HG03108 (cell line): Measurements from ENCODE around the gene THEM4.

Experiments
- ATAC-seq: cut with Tn5 transposase; IDR thresholded peaks from one replicate; pipeline ENCODE4 v1.9.1; 2021; ENCODE audit warnings: moderate library complexity; ENCODE audit not compliant: unreplicated experiment

THEM4 gene

DNA sequence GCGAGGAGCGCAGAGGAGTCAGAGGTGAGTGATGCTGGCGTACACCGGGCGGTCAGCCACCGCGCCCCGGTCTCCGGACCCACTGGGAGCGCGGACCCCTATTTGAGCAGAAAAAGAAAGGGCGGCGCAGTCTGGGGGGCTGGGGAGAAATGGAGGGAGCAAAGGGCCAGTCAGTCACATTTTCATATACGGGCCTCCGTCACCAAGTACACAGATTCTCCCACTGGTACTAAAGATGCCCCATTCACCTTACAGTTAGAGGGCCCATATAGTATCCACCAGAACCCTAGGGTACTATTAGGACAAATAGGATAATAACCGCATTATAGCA lies 70.3 kb downstream of the THEM4 start:
- ATAC-seq = no peak

DNA sequence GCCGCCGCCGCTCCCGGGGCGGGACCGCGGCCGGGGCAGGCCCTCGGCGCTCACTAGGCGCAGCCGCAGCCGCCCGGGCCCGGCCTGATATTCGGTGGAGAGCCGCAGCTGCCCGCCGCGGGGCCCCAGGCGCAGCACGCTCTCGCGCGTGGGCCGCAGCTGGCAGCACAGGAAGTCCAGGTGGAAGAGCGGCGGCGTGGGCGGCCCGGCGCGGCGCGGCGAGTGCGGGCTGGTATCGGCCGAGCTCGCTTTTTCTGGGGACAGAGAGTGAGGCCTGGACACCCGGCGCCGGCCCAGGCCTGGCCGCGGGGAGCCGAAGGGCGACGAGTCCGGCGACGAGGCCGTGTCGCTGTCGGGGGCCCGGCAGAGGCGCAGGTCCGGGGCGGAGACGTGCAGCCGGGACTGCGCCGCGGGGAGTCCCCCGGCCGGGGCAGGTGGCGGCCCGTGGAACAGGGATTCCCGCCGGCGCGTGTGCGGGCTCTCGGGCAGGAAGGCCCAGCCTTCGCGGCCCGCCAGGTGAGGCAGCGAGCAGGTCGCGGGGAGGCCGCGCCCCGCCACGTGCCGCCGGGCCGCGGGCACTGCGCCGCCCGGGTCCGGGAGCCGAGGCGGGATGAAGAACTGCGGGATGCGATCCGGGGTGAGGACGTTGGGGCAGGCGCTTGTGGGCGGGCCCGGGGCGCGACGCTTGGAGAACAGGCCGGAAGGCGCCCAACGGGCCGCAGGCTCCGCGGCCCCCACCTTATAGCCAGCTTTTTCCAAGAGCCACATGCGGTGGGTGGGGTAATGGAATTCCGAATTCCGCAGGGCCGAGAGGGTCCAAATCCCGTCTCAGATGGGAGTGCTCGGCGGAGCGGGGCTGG lies 70.9 kb downstream of the THEM4 start:
- ATAC-seq = no peak

DNA sequence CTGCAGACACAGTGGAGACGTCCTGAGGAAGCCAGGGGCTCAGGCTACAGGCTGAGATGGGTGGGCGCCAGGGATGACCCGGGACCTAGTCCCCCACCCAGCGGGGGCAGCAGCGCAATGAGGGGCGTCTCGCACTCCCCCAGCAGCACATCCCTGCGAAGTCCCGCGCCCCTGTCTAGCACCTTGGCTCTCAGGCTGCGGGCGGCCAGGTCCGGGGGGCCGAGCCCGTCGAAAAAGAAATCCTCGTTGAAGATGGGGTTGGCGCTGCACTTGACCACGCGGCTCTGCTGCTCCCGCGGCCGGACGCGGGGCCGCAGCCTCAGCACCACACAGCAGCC lies 71.5 kb downstream of the THEM4 start:
- ATAC-seq = no peak

DNA sequence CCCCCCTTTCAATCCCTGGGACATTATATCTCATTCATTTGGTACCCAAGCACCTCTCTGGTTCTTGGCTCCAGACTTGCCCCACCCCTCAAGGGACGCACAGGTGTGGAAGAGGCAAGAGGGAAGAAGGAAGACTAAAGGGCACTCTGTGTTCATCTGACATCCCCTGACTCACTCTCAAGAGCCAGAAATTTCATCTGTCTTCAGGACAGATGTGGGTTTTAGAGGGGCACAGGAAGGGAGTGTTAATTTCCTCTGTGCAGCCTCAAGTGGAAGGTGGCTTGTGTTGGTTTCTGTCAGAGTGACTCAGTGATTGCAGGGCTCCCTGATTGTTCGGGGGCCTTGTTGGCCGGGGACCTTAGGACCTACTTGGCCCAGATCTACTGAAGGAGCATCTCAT lies 72.1 kb downstream of the THEM4 start:
- no peak for ATAC-seq

DNA sequence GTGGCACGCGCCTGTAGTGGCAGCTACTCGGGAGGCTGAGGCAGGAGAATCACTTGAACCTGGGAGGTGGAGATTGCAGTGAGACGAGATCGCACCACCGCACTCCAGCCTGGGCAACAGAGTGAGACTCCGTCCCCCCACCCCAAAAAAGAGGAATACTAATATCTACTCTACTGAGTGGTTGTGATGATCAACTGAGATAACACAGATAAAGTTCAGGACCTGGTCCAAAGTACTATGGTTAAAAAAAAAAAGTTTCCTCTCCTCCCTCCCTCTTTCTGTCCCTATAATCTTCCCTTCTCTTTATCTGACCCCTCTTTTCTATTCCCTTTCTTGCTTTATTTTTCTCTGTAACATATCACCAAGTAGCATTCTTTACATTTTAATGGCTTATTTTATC lies 73.7 kb downstream of the THEM4 start:
- ATAC-seq = no peak

DNA sequence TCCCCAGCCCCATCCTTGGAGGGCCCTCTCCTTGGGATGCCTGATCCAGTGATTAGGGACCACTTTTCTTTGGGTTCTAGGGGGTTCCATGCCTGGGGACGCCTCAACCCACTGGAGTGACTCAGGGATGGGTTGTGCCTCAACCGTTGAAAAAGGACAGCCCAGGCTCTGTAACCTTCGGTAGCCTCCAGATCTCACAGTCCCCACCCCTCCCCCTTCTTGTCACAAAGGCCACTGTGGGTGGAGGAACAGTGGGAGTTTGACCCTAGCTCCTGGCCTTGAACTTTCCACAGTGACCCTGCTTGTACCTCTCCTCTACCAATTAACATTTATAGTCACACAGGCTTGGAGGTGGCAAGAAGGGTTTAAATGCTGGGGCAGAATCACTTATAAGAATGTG lies 75.1 kb downstream of the THEM4 start:
- no peak for ATAC-seq

DNA sequence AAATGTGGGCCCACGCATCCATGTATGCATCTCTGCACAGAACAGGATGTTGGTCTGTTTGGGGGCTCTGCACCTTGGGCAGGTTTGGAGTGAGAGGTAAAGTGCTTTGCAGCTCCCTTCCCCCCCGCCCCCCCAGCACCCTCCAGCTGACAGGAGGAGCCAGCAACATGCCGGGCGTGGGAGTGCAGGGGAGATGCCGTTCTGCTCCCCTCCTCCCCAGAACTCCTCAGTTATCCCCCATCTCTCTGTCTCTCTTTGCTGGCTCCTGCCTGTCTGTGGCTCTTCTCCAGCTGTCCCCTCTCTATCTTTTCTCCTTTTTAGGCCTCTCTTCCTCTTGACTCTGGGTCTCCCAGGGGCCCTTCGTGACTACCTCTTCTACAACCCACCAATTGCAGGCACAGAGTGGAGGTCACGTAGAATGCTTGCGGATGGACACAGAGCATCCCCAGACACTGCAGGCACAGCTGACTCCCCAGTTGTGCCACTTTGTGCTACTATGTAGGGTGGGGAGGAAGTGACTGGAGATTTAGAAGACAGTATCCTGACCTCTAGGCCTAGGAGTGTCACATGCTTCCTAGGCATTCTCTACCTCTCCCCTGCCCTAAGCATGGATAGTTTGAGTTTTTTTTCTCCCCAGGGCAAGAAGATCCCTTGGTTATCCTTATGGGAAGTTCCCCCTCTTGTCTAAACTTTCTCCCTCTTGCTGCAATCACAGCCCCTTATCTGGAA lies 76.0 kb downstream of the THEM4 start:
- no peak for ATAC-seq

DNA sequence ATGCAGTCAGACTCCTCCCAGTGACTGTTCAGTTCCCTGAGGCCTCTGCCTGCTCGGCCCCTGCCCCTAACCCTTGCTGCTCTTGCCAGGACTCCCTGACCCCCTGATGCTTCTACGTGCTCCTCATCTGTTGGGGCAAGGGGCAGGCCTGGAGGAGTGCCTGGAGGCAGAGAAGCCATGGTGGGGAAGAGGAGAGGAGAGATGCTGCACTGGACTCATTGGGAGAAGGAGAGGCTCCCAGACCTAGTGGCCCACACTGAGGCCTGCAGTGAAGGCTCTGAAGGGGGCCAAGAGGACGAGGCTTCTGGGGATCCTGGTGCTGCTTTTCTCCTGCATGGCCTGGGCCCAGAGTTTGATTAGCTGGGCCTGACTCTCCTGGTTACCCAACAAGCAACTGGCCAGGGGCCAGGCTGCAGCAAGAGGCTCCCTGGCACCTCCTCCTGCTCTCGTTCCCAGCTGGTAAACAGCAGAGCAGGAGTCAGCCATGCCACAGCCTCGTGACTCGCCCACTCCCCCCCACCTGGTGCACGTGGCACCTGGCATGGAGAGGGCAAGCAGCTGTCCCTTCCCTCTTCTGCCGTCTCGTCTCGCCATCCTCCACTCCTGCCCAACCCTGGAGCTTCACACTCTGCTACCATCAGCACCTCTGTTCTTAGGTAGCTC lies 76.9 kb downstream of the THEM4 start:
- no peak for ATAC-seq

DNA sequence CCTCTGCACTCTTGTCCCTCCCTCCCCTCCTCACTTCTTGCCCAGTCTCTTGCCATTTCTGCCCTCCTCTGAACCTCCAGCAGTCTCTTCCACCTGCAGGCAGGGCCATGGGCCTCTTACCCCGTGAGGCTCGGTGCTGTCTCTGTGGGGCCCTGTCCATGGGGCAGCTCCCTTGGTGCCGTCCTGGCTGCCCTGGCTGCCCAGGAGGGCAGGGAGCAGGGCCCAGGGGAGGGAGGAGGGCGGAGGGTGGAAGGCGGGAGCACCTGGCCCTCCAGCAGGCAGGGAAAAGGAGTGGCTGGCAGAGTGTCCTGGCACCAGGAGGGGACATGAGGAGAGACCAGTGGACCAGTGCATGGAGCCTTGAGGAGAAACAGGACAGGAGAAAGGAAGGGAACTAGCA lies 77.7 kb downstream of the THEM4 start, which contains the start of gene RORC:
Gene RORC (minus strand): TSS at position 198 of the 400 bp plus-strand sequence. CDS start 38 bp downstream, at position 160.
- ATAC-seq = no peak

DNA sequence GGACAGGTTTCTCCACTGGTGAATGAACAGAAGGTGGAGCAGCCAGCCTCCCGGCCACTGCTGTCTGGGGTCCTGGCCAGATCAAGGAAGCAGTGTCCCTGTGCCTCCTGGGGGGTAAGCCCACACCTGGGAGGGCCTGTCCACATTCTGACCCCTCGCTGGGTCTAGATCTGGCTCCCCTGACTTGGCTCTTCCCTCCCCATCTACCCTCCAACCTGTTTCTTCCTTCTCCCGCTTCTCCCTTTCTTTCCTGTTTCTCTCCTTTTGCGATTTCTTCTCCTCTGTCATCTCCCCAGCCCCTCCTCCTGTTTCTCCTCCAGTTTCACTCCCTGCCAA lies 78.1 kb downstream of the THEM4 start:
- ATAC-seq = no peak

DNA sequence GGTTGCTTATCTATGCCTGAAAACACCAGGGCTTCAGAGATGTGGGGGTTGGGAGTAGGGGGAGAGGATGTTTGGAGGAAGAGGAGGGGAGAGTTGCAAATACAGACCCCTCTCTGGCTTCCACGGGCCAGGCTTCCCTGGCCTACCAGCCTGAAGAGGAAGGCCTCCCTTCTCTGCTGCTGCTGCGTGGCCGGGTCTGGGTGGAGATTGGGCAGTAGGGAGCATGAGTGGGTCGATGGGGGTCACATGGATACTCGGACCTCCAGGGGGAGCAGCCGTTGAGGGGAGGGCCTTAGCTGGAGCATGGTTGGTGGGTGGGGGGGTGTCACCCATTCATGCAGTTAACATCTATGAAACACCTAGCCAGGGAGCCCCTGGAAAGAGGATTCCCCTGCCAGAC lies 79.3 kb downstream of the THEM4 start:
- ATAC-seq = no peak

DNA sequence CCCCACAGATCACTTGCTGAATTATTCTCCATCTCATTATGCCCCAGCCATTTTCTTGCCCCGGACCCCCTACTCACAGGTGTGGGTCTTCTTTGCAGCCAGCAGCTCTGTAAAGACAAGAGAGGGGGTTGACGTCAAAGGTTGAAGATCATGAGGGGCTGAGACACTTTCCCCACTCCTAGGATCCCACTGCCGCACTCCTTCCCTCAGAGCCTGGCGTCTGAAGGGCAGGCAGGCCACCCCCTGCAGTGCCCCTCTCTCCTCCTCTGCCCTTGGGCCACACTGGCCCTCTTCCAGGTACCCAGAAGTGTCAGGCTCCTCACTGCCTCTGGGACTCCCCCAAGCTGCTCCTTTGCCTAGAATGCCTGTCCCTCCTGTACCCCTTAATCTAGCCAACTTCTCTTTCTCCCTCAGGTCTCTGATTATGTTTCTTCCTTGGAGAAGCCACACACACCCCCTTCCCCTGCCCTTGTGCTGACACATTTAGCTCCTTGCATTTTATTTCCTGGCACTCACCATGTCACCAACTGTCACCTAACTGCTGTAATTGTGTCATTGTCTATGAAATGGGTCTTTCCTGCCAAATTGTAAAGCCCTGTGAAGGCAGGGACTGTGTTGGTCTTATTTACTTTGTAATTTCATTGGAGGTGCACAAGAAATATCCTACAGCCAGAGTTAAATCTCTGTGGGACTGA lies 79.8 kb downstream of the THEM4 start:
- ATAC-seq = no peak

DNA sequence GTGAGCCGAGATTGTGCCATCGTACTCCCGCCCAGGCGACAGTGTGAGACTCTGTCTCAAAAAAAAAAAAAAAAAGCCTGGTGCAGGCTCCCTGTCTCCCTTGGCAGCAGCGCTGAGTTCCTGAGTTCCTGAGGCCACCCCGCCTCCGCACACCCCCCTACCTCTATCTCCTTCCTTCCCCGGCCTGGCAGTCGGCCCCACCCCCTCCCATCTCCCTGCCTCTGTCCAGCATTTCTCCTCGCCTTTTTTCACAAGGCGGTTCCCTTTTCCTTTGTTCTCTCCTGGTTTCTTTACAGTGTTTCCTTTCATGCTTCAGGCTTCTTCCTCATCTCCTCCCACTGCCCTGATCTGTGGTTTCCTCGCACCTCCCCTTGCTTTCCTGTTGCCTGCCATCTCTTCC lies 80.4 kb downstream of the THEM4 start:
- no peak for ATAC-seq

DNA sequence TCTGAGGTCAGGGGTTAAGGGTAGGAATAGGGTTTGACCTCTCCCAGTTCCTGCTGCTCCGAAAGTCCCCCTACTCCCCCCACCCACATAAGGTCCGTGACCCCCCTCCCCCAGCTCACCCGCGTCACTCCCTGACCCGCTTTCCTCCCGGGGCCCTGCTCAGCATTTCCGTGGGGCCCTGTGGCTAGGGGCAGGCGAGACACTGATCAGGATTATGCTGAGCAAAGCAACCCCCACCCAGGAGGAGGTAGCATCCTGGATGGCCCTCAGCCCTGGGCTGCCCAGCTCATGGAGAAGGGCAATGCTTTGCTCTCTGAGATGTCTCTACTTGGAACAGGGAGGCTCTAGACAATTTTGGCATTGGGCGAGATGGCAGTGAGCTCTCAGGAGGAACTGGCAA lies 81.5 kb downstream of the THEM4 start:
- ATAC-seq = no peak

DNA sequence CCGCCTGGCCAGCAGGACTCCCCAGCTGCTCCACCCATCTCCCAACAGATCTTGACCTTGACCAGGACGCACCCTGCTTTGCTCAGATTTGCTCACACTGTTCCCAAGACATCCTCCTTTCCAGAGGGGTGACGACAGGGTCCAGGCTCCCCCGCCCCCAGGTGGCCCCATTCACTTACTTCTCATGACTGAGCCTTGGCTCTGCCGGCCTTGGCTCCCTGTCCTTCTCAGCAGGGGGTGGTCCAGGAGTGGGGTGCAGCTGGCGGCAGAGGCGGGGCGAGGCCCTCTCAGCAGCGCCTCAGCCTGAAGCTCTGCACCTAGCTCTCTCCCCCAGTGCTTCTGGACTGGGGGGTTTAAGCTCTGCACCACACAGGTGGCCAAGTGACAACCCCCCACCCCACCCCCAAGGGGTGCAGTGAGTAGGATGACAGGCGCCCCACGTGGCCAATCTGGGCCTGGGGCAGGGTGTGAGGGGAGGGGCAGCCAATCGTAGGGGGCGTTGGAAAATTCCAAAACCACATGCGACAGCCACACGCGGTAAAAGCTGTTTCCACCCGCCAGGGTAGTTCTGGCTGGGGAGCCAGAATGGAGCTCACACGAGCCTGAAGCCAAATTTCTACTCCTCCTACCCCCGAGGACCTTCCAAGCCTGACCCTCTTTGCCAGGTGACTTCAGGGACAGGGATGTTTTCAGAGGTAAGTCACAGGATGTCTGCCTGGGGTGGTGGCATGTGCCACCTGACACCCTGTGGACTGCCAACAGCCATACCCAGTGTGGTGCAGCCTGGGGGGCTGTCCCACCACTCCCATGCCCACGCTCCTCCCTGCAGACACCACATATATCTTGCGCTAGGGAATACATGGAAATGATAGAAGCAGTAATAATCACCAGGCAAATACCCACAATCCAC lies 83.3 kb downstream of the THEM4 start:
- no peak for ATAC-seq

DNA sequence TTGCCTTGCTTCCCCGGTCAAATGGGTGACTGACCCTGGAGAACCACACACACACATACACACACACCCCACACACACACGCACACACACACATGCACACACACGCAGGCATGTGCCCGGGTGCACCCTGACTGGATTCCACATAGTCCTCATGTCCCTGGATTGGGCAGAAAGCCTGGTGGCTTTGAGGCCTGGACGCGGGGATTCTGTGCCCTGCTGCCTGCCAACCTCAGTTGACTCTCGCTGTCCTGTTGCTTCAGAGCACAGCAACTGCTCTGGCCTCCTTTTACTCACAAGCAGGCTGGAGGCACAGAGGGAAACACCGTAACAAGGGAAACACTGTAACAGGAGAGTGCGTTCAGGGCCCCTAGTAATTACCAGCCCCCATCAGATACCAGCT lies 84.1 kb downstream of the THEM4 start:
- no peak for ATAC-seq
